ENCODE measurements around the gene TLE2.
A peak's percentile ranks its signal among the peaks of the same experiment; 100 is the strongest.
"Not testable (repeated sequence)": the region's sequence is repeated elsewhere in the genome, so short reads cannot be mapped to it uniquely, and the experiment has no call there.

TLE2 gene

GRCh38 chr19:2973229-2973628 is 55.9 kb downstream of the TLE2 start:
- Mint-ChIP-seq H3K4me1 (peaks cover 46% of the 10 kb centered on the region), H3K36me3 (ENCODE audit: low read depth) (no peaks in the 10 kb centered on the region), H3K27me3 (ENCODE audit: low read depth) (peaks cover 33% of the 10 kb centered on the region)

GRCh38 chr19:2970201-2970835 is 58.8 kb downstream of the TLE2 start:
- H3K36me3 Mint-ChIP-seq (ENCODE audit: low read depth): no peaks in the 10 kb centered on the region
- no peaks in the 10 kb centered on the region for H3K9me3 Mint-ChIP-seq
- H3K4me3 Mint-ChIP-seq: no peak overlapping the region
- H3K4me1 Mint-ChIP-seq: peaks cover 35% of the 10 kb centered on the region
- peaks cover 22% of the 10 kb centered on the region for H3K27me3 Mint-ChIP-seq (ENCODE audit: low read depth)
- TF ChIP-seq CTCF (IDR thresholded peaks at IDR 0.05; ENCODE audit: unreplicated experiment in 3 of 3): no peak
- peak overlapping the region; percentile 45 to 74 (median 73) for H3K27ac Mint-ChIP-seq

More at GRCh38 chr19:2973229-2973628, 55.9 kb downstream of the TLE2 start:
- TF ChIP-seq CTCF (IDR thresholded peaks at IDR 0.05; ENCODE audit: unreplicated experiment in 3 of 3): no peak
- peak overlapping the region; percentile 20 to 80 (median 62) for H3K27ac Mint-ChIP-seq
- H3K4me3 Mint-ChIP-seq: peak overlapping the region in 2 of 3 experiments; percentile 39 to 51
- H3K9me3 Mint-ChIP-seq: no peaks in the 10 kb centered on the region

GRCh38 chr19:2969104-2969504 is 60.0 kb downstream of the TLE2 start:
- TF ChIP-seq CTCF (IDR thresholded peaks at IDR 0.05; ENCODE audit: unreplicated experiment in 3 of 3): no peak
- Mint-ChIP-seq H3K9me3 (no peaks in the 10 kb centered on the region), H3K27ac (peak overlapping the region; percentile 54 to 87 (median 82)), H3K4me1 (peaks cover 29% of the 10 kb centered on the region), H3K4me3 (peak overlapping the region in 1 of 3 experiments; percentile 36), H3K27me3 (ENCODE audit: low read depth) (peaks cover 17% of the 10 kb centered on the region), H3K36me3 (ENCODE audit: low read depth) (no peaks in the 10 kb centered on the region)

- Mint-ChIP-seq H3K4me3 (no peak overlapping the region), H3K36me3 (ENCODE audit: low read depth) (no peaks in the 10 kb centered on the region), H3K27me3 (ENCODE audit: low read depth) (peaks cover 6% of the 10 kb centered on the region), H3K27ac (peak overlapping the region in 2 of 3 experiments; percentile 13 to 87), H3K9me3 (no peaks in the 10 kb centered on the region), H3K4me1 (peaks cover 22% of the 10 kb centered on the region)
- no peak for TF ChIP-seq CTCF (IDR thresholded peaks at IDR 0.05; ENCODE audit: unreplicated experiment in 3 of 3)
Observed at GRCh38 chr19:2967972-2968371, 61.1 kb downstream of the TLE2 start.

- no peak overlapping the region for H3K4me3 Mint-ChIP-seq
- no peaks in the 10 kb centered on the region for H3K9me3 Mint-ChIP-seq
- peaks cover 18% of the 10 kb centered on the region for H3K4me1 Mint-ChIP-seq
- no peaks in the 10 kb centered on the region for H3K36me3 Mint-ChIP-seq (ENCODE audit: low read depth)
- no peak overlapping the region for H3K27ac Mint-ChIP-seq
- TF ChIP-seq CTCF (IDR thresholded peaks at IDR 0.05; ENCODE audit: unreplicated experiment in 3 of 3): no peak
- no peaks in the 10 kb centered on the region for H3K27me3 Mint-ChIP-seq (ENCODE audit: low read depth)
Observed at GRCh38 chr19:2964874-2965273, 64.2 kb downstream of the TLE2 start.

- H3K9me3 Mint-ChIP-seq; H3K36me3 Mint-ChIP-seq (ENCODE audit: low read depth); H3K27me3 Mint-ChIP-seq (ENCODE audit: low read depth): not testable (repeated sequence)
- peaks cover 12% of the 10 kb centered on the region for H3K4me1 Mint-ChIP-seq
- peak overlapping the region in 2 of 3 experiments; percentile 41 to 59 for H3K27ac Mint-ChIP-seq
- peak overlapping the region in 1 of 3 experiments; percentile 1 for H3K4me3 Mint-ChIP-seq
Observed at GRCh38 chr19:2963631-2964030, 65.4 kb downstream of the TLE2 start.

All from nephron (organoid).